Prostate gland (tissue), 2 donors: ENCODE results near the gene GPN1. TPM values are rescaled to one million over a fixed set of nuclear protein-coding genes. Genes with fewer than 3 reads are reported as not detected.

Experiments
- DNase-seq: peaks from one replicate; pipeline ENCODE4 v3.0.0-alpha.2; 2019; ENCODE audit warnings: low spot score
- H3K27ac ChIP-seq, 2 donors: fragments of 200-600 bp; sonication (generic); 2 replicates each; pipeline ENCODE4 v1.5.1; 2017 to 2019
- H3K27me3 ChIP-seq: fragments of 200-600 bp; sonication (generic); replicated peaks from 2 replicates; pipeline ENCODE4 v1.5.1; 2019; ENCODE audit not compliant: insufficient read depth
- H3K36me3 ChIP-seq, 2 donors: fragments of 200-600 bp; sonication (generic); 1 replicate in 1 of 2; 2 replicates in 1 of 2; pipeline versions ENCODE4 v1.5.1 to v1.8.1; 2017 to 2019
- H3K4me1 ChIP-seq: fragments of 200-600 bp; sonication (generic); replicated peaks from 2 replicates; pipeline ENCODE4 v1.5.1; 2019
- H3K4me3 ChIP-seq, 2 donors: fragments of 200-600 bp; sonication (generic); 2 replicates each; pipeline ENCODE4 v1.5.1; 2017 to 2019
- H3K9me3 ChIP-seq: fragments of 200-600 bp; sonication (generic); 2 replicates; pipeline ENCODE4 v1.5.1; 2017
- POLR2A ChIP-seq: fragments of 450-650 bp; IDR thresholded peaks from one replicate; pipeline ENCODE4 v1.6.1; 2016; ENCODE audit warnings: antibody characterized with exemption, mild to moderate bottlenecking
- POLR2AphosphoS5 ChIP-seq: sonication (generic); formaldehyde crosslinking; IDR thresholded peaks from one replicate; pipeline ENCODE4 v1.6.1; 2017; ENCODE audit warnings: antibody characterized with exemption
- WGBS: methylation state at CpG from one replicate; pipeline ENCODE4 v1.1.5; 2018; 5-methylcytosine and 5-hydroxymethylcytosine counted together
- intact Hi-C: fragments of 100-400 bp; cut with DNase I; formaldehyde crosslinking; loops from one replicate; pipeline ENCODE4 v1.14.2; 2022
- total RNA-seq, 2 donors: library from RNA; depleted of rRNA; stranded (reverse); fragments of >200 nt; gene quantifications; one replicate each; pipeline ENCODE4 v1.1.0, GENCODE V29; 2016
- TF ChIP-seq, protein P1 (sequence below), 4 experiments: fragments of 200-600 bp in 2 of 4; fragments of 450-650 bp in 2 of 4; sonication (generic) in 2 of 4; IDR thresholded peaks; 1 replicate in 3 of 4; 2 replicates in 1 of 4; pipeline ENCODE4 v1.5.1; 2016 to 2019; ENCODE audit warnings: antibody characterized with exemption in 4 of 4, mild to moderate bottlenecking in 2 of 4, moderate library complexity in 2 of 4

Gene GPN1
- total RNA-seq, 2 donors from 2014 or later = 27.7 to 34.5 TPM

DNA sequence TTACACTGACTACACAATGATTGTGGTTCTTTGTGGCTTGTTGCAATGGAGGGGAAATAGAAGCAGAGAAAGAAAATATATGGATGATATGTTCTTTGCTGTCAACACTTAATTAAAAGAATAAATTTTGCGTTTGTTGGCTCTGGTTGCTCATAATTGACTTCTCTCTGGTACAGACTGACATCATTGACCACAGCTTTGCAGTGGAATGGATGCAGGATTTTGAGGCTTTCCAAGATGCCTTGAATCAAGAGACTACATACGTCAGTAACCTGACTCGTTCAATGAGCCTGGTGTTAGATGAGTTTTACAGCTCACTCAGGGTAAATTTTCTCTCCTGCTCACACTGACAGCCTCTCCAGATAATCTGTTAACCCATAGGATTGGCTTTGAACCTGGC, 9.9 kb downstream of the GPN1 start:
- DNase-seq = no peak
- H3K9me3 ChIP-seq = no peaks in the 10 kb centered on the region
- no peak for TF ChIP-seq POLR2AphosphoS5
- no peak for TF ChIP-seq POLR2A
- TF ChIP-seq, protein P1, sequence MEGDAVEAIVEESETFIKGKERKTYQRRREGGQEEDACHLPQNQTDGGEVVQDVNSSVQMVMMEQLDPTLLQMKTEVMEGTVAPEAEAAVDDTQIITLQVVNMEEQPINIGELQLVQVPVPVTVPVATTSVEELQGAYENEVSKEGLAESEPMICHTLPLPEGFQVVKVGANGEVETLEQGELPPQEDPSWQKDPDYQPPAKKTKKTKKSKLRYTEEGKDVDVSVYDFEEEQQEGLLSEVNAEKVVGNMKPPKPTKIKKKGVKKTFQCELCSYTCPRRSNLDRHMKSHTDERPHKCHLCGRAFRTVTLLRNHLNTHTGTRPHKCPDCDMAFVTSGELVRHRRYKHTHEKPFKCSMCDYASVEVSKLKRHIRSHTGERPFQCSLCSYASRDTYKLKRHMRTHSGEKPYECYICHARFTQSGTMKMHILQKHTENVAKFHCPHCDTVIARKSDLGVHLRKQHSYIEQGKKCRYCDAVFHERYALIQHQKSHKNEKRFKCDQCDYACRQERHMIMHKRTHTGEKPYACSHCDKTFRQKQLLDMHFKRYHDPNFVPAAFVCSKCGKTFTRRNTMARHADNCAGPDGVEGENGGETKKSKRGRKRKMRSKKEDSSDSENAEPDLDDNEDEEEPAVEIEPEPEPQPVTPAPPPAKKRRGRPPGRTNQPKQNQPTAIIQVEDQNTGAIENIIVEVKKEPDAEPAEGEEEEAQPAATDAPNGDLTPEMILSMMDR (IDR thresholded peaks at IDR 0.05) = no peak
- H3K27me3 ChIP-seq = no peaks in the 10 kb centered on the region
- whole genome bisulfite sequencing = 57% methylated on average over 3 of the region's 3 CpGs
- intact Hi-C loops = no loop called here
- no peaks in the 10 kb centered on the region for H3K4me1 ChIP-seq
- no peak overlapping the region for H3K4me3 ChIP-seq
- H3K27ac ChIP-seq = no peak overlapping the region
- peaks cover 15 to 23% of the 10 kb centered on the region in 2 donors for H3K36me3 ChIP-seq

DNA sequence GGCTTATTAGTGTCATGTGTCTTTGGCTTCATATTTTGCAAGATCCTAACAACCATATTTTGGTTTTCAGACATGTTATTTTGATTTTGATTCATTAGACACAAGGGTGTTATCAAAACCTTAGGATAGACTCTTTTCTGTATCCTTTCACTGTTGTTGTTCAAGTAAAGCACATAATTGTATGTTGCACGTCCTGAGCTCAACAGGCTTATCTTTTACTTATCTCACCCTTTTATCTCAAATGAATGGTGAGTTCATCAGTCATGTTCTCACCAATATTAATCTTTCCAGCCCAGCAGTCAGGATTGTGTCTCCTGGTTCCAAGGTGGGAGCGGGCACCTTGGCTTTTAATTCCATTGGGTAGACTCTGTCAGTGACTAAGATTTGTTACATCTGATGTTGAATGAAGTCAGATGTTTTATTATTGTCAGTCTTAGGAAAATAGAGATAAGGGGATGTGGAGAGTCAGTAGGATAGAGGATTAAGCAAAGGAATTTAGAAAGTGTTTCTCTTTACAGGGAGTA, 11.9 kb downstream of the GPN1 start:
- H3K4me3 ChIP-seq = no peak overlapping the region
- no peak overlapping the region for H3K27ac ChIP-seq
- peaks cover 13 to 15% of the 10 kb centered on the region in 2 donors for H3K36me3 ChIP-seq
- WGBS = 81% methylated on average over 2 of the region's 2 CpGs
- no peak for DNase-seq
- TF ChIP-seq POLR2AphosphoS5 (no peak), POLR2A (no peak)
- TF ChIP-seq, protein P1 (IDR thresholded peaks at IDR 0.05) = no peak
- H3K27me3 ChIP-seq = no peaks in the 10 kb centered on the region
- no peaks in the 10 kb centered on the region for H3K4me1 ChIP-seq
- intact Hi-C loops = no loop called here
- H3K9me3 ChIP-seq = no peaks in the 10 kb centered on the region

DNA sequence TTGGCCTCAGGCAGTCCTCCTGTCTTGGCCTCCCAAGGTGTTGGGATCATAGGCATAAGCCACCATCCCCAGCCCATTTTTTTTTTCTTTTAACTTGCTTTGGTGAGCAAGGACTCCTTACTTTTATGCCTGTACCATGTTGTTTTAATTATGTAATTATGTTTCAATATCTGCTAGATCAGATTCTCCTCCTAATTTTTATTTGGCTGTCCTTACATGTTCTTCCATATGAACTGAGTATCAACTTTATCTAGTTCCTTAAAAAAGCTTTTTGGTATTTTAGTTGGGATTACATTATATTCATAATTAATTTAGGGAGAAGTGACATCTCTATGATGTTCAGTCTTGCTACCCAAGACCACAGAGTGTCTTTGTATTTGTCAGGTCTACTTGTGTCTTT, 16.3 kb downstream of the GPN1 start:
- no peaks in the 10 kb centered on the region for H3K9me3 ChIP-seq
- H3K4me3 ChIP-seq = no peak overlapping the region
- no peaks in the 10 kb centered on the region for H3K27me3 ChIP-seq
- no peaks in the 10 kb centered on the region for H3K4me1 ChIP-seq
- H3K27ac ChIP-seq = no peak overlapping the region
- TF ChIP-seq POLR2AphosphoS5 (no peak), POLR2A (no peak)
- TF ChIP-seq, protein P1 (IDR thresholded peaks at IDR 0.05) = no peak
- intact Hi-C loops = no loop called here
- peaks cover 0 to 8% of the 10 kb centered on the region in 2 donors for H3K36me3 ChIP-seq
- no peak for DNase-seq

DNA sequence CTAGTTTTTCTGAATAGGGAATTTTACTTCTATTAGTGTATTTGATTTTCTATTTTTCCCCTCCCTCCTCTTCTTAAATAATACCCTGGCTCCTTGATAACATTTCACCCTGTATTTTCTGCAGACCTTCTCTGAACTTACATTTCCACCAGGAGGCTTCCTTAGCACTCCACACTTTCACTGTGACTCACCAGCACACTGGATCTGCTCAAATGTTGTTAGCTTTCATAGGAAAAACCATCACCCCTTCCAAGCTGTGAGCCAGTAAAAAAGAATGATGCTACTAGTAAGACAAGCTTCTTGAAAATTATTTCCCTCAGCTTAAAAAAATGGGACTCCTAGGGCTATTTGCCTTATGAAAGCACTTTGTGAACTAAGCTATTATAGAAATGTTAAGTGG, 18.4 kb downstream of the GPN1 start:
- intact Hi-C loops = no loop called here
- H3K4me1 ChIP-seq = no peaks in the 10 kb centered on the region
- peaks cover 0 to 8% of the 10 kb centered on the region in 2 donors for H3K36me3 ChIP-seq
- H3K4me3 ChIP-seq = no peak overlapping the region
- no peak for DNase-seq
- no peaks in the 10 kb centered on the region for H3K9me3 ChIP-seq
- TF ChIP-seq POLR2A (no peak), POLR2AphosphoS5 (no peak)
- TF ChIP-seq, protein P1 (IDR thresholded peaks at IDR 0.05) = no peak
- H3K27ac ChIP-seq = no peak overlapping the region
- no peaks in the 10 kb centered on the region for H3K27me3 ChIP-seq

DNA sequence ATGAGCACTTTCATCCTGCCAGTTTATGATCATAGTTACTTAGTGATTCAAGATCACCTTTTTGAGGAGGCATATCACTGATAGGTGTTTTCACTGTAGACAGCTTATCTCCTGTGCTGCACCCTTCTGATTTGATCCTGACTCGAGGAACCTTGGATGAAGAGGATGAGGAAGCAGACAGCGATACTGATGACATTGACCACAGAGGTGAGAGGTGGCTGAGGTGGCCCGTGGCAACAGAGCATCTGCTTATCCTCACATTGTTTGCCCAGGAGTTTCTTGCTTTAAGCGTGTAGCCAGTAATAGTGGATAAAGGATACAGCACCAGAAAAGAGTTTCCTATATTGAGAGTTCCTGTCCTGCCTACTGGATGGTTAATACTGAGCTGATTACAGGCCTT, 18.9 kb downstream of the GPN1 start:
- no peak overlapping the region for H3K27ac ChIP-seq
- WGBS = 89% methylated on average over 4 of the region's 4 CpGs
- no peaks in the 10 kb centered on the region for H3K27me3 ChIP-seq
- H3K4me1 ChIP-seq = no peaks in the 10 kb centered on the region
- DNase-seq = no peak
- intact Hi-C loops = no loop called here
- peaks cover 0 to 8% of the 10 kb centered on the region in 2 donors for H3K36me3 ChIP-seq
- TF ChIP-seq POLR2AphosphoS5 (no peak), POLR2A (no peak)
- TF ChIP-seq, protein P1 (IDR thresholded peaks at IDR 0.05) = no peak
- H3K9me3 ChIP-seq = no peaks in the 10 kb centered on the region
- H3K4me3 ChIP-seq = no peak overlapping the region
